ENCODE data around the gene LRRC4C. TPM values are rescaled to one million over a fixed set of nuclear protein-coding genes. Genes with fewer than 3 reads are reported as not detected.

The LRRC4C gene
- total RNA-seq, 1 experiment from 2014 or later, result not detected

DNA sequence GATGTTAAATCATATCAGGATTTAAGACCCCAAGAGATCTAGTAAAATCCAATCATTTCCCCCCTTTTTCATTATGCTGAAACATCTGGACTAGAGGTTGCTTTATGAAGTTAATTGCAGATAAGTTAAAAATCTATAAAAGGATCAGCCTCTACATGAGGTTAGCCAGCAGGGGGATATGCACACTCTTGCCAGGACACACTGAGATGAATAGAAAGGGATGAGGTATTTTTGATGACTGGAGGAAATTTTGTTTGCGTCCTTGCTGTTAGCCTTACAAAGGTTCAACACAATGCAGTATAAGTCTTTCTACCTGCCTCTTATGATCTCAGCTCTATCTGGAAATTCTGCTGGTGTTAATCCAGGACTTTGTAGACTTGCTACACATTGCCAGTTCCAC lies 1034.3 kb downstream of the LRRC4C start:
- ChIA-PET POLR2A (ENCODE audit: unreplicated experiment) (no interaction called here), CTCF (no interaction called here)
- H3K27me3 ChIP-seq (ENCODE audit: low read length), result no peaks in the 10 kb centered on the region
- no peak overlapping the region for H3K4me3 ChIP-seq (ENCODE audit: low read length)
- no TSS peak for BruUV-seq (replicated peaks)
- H3K9ac ChIP-seq (ENCODE audit: low read length), result no peak overlapping the region
- H4K20me1 ChIP-seq (ENCODE audit: low read length), result no peaks in the 10 kb centered on the region
- no peaks in the 10 kb centered on the region for H3K4me1 ChIP-seq (ENCODE audit: insufficient read depth, low read length)
- H3F3A ChIP-seq (ENCODE audit: low read length, unreplicated experiment), result no peaks in the 10 kb centered on the region
- H2AFZ ChIP-seq (ENCODE audit: low read length), result no peak overlapping the region
- intact Hi-C loops (cut with micrococcal nuclease), result no loop called here
- no peak for TF ChIP-seq EZH2 (IDR thresholded peaks at IDR 0.05; ENCODE audit: low read length, unreplicated experiment)
- TF ChIP-seq, protein P1, sequence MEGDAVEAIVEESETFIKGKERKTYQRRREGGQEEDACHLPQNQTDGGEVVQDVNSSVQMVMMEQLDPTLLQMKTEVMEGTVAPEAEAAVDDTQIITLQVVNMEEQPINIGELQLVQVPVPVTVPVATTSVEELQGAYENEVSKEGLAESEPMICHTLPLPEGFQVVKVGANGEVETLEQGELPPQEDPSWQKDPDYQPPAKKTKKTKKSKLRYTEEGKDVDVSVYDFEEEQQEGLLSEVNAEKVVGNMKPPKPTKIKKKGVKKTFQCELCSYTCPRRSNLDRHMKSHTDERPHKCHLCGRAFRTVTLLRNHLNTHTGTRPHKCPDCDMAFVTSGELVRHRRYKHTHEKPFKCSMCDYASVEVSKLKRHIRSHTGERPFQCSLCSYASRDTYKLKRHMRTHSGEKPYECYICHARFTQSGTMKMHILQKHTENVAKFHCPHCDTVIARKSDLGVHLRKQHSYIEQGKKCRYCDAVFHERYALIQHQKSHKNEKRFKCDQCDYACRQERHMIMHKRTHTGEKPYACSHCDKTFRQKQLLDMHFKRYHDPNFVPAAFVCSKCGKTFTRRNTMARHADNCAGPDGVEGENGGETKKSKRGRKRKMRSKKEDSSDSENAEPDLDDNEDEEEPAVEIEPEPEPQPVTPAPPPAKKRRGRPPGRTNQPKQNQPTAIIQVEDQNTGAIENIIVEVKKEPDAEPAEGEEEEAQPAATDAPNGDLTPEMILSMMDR (conservative IDR thresholded peaks at IDR 0.05; ENCODE audit: low read depth, low read length), result no peak
- TF ChIP-seq EZH2phosphoT487 (IDR thresholded peaks at IDR 0.05; ENCODE audit: borderline replicate concordance, low read length), result no peak
- H3K9me2 ChIP-seq (replicated peaks; ENCODE audit: low read length), result no peaks in the 10 kb centered on the region
- DNase-seq (no peak), ATAC-seq (no peak)
- no peak overlapping the region for H3K4me2 ChIP-seq (ENCODE audit: low read length)
- no peaks in the 10 kb centered on the region for H3K36me3 ChIP-seq (ENCODE audit: low read depth, low read length)
- no peaks in the 10 kb centered on the region for H3K79me2 ChIP-seq (ENCODE audit: low read length)
- no peaks in the 10 kb centered on the region for H3K9me3 ChIP-seq (ENCODE audit: low read length)
- H3K27ac ChIP-seq (ENCODE audit: low read length), result no peak overlapping the region

DNA sequence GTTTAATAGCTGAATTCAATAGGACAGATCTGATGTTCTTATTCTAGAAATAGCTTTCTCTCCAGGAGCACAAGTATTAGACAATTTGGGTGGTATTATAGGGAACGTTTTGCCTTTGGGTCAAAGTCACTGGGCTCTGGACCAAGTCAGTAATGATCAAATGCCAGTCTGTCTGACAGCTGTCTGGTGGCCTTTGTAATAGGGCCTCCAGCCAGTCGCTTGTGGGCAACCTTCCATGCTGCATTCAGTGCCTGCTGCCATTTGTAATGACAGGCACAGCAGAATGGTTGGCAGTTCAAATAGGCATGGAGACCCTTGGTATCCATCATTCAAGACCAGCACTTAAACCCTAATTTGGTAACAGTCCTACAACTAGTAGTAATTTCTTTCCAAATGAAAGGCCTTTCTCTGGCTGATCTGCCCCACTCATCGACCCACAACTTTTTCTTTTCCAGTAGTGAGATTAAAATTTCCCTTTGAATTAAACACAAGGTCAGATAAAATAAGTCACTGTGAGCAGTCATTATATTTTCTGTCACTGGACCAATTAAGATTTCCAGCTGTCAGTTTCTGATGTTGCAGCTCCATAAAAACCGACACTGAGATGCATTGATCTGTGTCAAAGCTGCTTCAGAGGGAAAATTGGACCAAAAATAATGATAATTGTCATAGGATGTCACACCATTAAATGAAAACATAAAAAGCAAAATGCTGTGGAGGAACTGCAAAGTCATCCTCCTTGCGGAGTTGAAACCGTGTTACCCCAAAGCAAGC lies 1038.1 kb downstream of the LRRC4C start:
- Histone ChIP-seq H3F3A (ENCODE audit: low read length, unreplicated experiment) (no peaks in the 10 kb centered on the region), H3K9ac (ENCODE audit: low read length) (no peak overlapping the region), H3K4me2 (ENCODE audit: low read length) (no peak overlapping the region), H3K4me1 (ENCODE audit: insufficient read depth, low read length) (no peaks in the 10 kb centered on the region), H2AFZ (ENCODE audit: low read length) (no peak overlapping the region), H3K27me3 (ENCODE audit: low read length) (no peaks in the 10 kb centered on the region), H3K4me3 (ENCODE audit: low read length) (no peak overlapping the region), H3K79me2 (ENCODE audit: low read length) (no peaks in the 10 kb centered on the region), H3K9me3 (ENCODE audit: low read length) (no peaks in the 10 kb centered on the region), H4K20me1 (ENCODE audit: low read length) (no peaks in the 10 kb centered on the region), H3K27ac (ENCODE audit: low read length) (no peak overlapping the region), H3K36me3 (ENCODE audit: low read depth, low read length) (no peaks in the 10 kb centered on the region), H3K9me2 (replicated peaks; ENCODE audit: low read length) (no peaks in the 10 kb centered on the region)
- no TSS peak for BruUV-seq (replicated peaks)
- ChIA-PET CTCF (no interaction called here), POLR2A (ENCODE audit: unreplicated experiment) (no interaction called here)
- DNase-seq (no peak), ATAC-seq (no peak)
- TF ChIP-seq, protein P1 (conservative IDR thresholded peaks at IDR 0.05; ENCODE audit: low read depth, low read length), result no peak
- no peak for TF ChIP-seq EZH2phosphoT487 (IDR thresholded peaks at IDR 0.05; ENCODE audit: borderline replicate concordance, low read length)
- TF ChIP-seq EZH2 (IDR thresholded peaks at IDR 0.05; ENCODE audit: low read length, unreplicated experiment), result no peak
- intact Hi-C loops (cut with micrococcal nuclease), result no loop called here

DNA sequence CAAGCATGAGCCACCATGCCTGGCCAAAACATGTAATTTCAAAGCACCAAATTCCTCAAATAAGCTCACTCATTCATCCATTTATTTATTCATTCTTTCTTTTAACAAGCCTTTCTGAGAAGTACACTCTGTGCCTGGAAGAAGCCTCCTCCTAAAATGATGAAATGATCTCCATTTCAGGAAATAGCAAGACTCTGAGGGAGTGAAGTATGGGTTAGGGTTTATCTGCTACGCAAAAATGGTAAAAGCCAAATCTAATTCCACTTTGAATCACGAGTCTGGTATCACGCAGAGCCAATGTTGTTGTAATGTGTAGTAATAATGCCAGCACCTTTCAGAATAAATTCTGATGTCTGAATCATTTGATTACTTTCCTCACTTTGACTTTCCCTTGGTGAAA lies 1041.8 kb downstream of the LRRC4C start:
- H3K4me2 ChIP-seq (ENCODE audit: low read length), result no peak overlapping the region
- H4K20me1 ChIP-seq (ENCODE audit: low read length), result no peaks in the 10 kb centered on the region
- no peaks in the 10 kb centered on the region for H3K36me3 ChIP-seq (ENCODE audit: low read depth, low read length)
- H3K9ac ChIP-seq (ENCODE audit: low read length), result no peak overlapping the region
- no peaks in the 10 kb centered on the region for H3F3A ChIP-seq (ENCODE audit: low read length, unreplicated experiment)
- BruUV-seq (replicated peaks), result no TSS peak
- POLR2A ChIA-PET (ENCODE audit: unreplicated experiment), result no interaction called here
- no peaks in the 10 kb centered on the region for H3K9me3 ChIP-seq (ENCODE audit: low read length)
- no peak overlapping the region for H2AFZ ChIP-seq (ENCODE audit: low read length)
- CTCF ChIA-PET, result no interaction called here
- no peaks in the 10 kb centered on the region for H3K4me1 ChIP-seq (ENCODE audit: insufficient read depth, low read length)
- H3K4me3 ChIP-seq (ENCODE audit: low read length), result no peak overlapping the region
- H3K79me2 ChIP-seq (ENCODE audit: low read length), result no peaks in the 10 kb centered on the region
- TF ChIP-seq EZH2 (IDR thresholded peaks at IDR 0.05; ENCODE audit: low read length, unreplicated experiment), result no peak
- TF ChIP-seq EZH2phosphoT487 (IDR thresholded peaks at IDR 0.05; ENCODE audit: borderline replicate concordance, low read length), result no peak
- TF ChIP-seq, protein P1 (conservative IDR thresholded peaks at IDR 0.05; ENCODE audit: low read depth, low read length), result no peak
- H3K9me2 ChIP-seq (replicated peaks; ENCODE audit: low read length), result no peaks in the 10 kb centered on the region
- H3K27me3 ChIP-seq (ENCODE audit: low read length), result no peaks in the 10 kb centered on the region
- ATAC-seq (no peak), DNase-seq (no peak)
- H3K27ac ChIP-seq (ENCODE audit: low read length), result no peak overlapping the region
- intact Hi-C loops (cut with micrococcal nuclease), result no loop called here
